M059J (cell line): ENCODE data around the gene EPHB3. TPM values are rescaled to one million over a fixed set of nuclear protein-coding genes. Genes with fewer than 3 reads are reported as not detected.

Experiments used
- DNase-seq: peaks from one replicate; pipeline ENCODE4 v3.0.0-alpha.2; 2012; ENCODE audit warnings: low read depth
- total RNA-seq: library from RNA; depleted of rRNA; stranded (reverse); fragments of >200 nt; shearing (Covaris generic); gene quantifications from 2 replicates; pipeline ENCODE4 v1.2.3, GENCODE V29; 2014

Gene EPHB3
- total RNA-seq, 1 experiment from 2014 or later, result 1.2 TPM

DNA sequence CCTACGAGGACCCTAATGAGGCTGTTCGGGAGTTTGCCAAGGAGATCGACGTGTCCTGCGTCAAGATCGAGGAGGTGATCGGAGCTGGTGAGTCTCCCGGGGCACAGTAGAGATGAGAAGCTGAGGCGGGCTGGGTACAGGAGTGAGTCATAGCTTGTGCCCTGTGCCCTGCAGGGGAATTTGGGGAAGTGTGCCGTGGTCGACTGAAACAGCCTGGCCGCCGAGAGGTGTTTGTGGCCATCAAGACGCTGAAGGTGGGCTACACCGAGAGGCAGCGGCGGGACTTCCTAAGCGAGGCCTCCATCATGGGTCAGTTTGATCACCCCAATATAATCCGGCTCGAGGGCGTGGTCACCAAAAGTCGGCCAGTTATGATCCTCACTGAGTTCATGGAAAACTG is 17.9 kb downstream of the EPHB3 start:
- no peak for DNase-seq

DNA sequence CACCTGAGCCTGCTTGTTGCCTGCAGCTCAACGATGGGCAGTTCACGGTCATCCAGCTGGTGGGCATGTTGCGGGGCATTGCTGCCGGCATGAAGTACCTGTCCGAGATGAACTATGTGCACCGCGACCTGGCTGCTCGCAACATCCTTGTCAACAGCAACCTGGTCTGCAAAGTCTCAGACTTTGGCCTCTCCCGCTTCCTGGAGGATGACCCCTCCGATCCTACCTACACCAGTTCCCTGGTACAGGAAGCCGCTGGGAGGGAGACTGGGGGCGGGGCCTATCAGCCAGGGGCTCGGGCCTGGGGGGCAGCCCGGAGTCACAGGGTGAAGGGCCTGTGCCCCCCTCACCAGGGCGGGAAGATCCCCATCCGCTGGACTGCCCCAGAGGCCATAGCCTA is 18.8 kb downstream of the EPHB3 start:
- DNase-seq, result no peak

DNA sequence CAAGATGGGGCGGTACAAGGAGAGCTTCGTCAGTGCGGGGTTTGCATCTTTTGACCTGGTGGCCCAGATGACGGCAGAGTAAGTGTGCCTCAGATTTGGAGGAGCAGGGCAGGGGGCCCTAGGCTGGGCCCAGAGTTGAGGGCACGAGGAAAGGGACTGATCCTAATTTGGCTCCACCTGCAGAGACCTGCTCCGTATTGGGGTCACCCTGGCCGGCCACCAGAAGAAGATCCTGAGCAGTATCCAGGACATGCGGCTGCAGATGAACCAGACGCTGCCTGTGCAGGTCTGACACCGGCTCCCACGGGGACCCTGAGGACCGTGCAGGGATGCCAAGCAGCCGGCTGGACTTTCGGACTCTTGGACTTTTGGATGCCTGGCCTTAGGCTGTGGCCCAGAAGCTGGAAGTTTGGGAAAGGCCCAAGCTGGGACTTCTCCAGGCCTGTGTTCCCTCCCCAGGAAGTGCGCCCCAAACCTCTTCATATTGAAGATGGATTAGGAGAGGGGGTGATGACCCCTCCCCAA is 19.8 kb downstream of the EPHB3 start:
- DNase-seq, result no peak

DNA sequence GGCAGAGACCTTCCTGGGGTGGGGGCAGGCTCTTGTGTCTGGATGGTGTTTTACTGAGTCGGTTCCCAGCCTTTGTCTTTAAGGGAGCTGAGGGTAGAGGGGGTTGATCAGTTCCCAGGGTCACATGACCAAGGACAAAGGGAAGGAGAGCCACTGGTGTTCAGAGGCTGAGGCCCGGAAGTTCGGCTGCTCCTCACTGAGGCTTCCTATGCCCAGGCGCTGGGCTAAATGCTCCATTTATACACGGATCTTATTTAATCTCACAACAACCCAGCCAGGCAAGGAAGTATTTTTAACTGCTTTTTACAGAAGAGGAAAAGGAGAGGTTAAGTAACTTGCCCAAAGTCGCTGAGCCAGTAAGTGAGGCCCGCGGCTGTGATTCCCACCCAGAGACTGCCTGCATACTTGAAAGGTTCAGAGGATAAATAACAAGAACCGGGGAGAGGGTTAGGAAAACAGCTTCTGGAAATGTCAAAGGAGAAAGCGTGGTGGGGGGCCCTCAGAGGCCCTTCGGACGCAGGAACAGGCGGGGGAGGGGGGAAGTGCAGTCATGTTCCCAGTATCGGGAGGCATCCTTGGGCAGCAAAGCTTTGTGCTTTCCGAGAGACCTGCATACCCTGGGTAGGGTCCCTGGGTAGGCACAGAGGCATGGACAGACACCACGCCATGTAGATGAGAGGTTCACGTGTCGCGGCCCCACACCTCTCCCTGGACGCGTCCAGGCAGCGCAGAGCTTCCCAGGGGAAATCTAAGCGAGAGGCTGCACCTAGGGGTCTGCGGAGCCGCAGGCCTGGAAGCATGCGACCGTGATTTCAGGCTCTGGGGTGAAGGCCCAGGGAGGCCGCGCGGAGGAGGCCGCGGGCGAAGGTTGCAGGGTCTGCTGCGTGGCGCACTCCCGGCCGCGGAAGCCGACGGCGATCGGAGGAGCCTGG is 21.3 kb downstream of the EPHB3 start:
- no peak for DNase-seq

DNA sequence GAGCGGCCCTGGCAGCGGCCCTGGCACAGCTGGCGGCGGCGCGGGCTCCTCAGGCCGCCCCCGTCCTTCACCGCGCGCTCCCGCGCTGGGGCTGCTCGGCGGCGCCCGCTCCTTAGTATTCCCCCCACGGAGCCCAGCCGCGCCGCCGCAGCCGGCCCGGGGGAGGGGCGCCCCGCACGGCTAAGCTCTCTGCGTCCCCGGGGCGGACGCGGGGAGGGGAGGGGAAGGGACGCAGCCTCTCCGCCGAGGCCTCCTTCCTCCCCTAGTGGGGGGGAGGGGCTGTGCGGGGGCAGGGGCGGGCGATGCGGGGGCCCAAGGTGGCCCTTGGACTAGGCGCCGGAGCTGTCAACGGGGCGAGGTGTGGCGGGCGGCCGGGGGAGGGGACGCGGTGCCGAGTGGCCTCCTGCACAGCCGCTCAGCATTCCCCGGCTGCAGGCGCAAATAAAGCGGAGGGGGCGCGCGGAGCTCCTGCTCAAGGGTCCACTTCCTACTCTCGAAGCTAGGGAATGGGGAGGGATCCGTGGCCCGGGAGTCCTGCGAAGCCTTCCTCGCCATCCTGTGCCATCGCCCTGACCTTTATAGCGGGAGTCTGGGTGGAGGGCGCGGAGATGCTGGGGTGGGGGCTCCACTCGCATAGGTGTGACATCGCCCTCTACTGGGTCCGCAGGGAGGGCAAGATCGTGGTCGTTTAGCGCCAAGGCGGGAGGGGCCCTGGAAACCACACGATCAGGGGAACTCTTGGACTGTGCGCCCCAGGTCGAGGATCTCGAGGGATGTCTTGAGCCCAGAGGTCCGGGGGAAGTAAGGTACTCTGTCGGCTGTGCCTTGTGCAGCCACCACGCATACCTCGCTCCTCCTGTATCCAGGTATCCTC is 22.2 kb downstream of the EPHB3 start:
- DNase-seq, result no peak

DNA sequence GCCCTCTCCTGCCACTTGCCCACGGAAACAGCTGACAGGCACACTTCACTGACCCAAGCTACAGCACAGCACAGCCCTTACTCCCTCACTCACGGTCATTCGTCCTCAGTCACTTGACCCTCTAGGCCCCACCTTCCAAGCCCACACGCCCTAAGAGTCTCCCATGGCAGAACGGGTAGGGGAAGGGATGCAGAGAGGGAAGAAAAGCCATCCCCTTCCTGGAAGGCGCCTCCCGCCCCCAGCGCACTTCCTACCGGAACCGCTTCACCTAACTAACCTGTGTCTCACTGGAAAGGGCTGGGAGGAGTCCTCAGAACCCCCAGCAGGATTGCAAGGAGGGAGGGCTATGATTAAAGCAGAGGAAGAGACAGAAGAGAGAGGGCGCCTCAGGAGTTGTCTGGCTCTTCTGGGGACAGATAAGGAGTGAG is 22.9 kb downstream of the EPHB3 start:
- no peak for DNase-seq

DNA sequence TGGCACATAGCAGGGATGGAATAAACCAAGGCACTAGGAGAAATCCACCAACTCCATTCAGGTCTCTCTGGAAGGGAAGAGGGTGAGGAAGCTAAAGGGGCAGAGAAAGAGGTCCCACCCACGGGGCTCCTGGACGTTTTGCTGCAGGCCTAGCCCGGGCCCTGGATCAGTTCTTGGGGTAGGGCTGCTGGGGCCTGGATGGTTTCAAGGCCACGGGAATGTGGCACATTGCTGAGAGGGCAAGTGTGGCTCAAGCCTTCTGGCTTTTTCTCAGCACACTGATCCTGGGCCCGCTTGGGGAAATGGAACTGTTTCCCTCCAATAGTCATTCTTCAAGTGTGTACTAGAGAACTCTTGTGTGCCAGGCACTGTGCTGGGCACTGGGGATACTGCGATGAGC is 24.0 kb downstream of the EPHB3 start:
- no peak for DNase-seq

DNA sequence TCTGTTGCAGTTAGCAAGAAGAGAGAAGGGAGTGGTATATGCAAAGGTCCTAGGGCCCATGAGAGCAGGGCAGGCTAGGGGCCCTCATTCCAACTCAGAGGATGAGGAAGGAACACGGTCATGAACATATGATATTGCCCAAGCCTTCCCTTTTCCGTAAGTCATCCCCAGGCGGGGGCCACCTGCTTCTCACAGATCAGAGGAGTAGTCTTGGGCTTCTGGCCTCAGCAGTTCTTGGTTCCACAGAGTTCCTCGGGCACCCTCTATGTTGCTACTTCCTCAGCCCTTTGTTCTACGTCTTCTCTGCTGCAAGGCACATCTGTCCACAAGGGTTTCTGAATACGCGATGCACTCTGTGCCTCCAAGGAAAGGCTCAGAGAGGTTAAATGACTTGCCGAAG is 25.3 kb downstream of the EPHB3 start:
- no peak for DNase-seq

DNA sequence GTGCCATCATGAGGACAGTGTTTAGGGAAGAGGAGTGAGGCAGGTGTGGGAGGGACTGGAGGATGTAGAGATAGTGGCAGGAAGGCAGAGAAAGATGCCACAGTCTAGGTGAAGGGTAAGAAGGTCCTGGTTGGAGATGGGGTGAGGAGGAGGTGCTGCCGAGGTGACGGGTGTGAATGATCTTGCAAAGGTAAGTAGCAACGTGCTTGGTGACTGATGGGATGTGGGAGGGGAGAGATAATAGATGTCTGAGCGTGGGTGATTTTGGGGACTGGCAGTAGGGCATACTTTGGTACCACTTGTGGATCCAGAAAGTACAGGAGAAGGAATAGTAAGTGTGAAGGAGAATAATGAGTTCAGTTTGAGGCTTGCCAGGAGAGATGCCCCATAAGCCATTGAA is 27.2 kb downstream of the EPHB3 start:
- DNase-seq, result no peak

DNA sequence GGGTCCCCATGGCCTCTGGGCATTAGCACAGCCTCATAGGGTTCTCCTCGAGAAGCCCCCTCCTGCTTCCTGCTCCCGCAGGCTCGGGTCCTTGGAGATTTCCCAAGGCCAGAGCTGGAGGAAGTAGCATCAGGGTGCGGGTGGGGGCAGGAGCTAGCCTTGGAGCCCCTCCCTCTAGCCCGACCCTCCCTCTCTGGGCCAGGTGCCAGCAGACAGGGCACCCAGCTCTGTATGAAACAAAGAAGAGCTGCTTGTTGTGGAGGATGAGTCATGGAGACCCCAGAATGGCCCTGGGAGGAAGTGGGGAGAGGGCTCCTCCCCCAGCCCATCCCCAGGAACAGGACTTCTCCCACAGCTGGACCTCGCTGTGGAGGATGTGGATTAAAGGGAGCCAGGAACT is 29.2 kb downstream of the EPHB3 start:
- DNase-seq, result no peak

DNA sequence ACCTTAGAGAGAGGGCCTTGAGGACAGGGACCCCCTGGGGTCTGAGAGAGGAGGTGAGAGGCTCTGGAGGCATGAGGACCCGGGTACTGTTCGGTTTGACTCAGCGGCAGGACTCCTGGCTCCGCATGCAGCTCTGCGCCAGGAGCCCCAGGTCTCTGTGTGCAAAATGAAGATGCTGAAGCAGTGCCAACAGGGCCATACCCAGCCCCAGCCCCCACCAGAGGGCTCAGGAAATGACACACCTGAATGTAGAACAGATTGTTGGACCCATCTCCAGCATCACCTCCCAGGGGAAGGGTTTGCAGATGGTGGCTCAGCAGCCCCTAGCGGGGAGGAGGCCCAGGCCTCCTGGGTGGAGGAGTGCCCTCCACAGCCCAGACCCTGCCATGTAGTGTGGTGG is 30.2 kb downstream of the EPHB3 start:
- no peak for DNase-seq

DNA sequence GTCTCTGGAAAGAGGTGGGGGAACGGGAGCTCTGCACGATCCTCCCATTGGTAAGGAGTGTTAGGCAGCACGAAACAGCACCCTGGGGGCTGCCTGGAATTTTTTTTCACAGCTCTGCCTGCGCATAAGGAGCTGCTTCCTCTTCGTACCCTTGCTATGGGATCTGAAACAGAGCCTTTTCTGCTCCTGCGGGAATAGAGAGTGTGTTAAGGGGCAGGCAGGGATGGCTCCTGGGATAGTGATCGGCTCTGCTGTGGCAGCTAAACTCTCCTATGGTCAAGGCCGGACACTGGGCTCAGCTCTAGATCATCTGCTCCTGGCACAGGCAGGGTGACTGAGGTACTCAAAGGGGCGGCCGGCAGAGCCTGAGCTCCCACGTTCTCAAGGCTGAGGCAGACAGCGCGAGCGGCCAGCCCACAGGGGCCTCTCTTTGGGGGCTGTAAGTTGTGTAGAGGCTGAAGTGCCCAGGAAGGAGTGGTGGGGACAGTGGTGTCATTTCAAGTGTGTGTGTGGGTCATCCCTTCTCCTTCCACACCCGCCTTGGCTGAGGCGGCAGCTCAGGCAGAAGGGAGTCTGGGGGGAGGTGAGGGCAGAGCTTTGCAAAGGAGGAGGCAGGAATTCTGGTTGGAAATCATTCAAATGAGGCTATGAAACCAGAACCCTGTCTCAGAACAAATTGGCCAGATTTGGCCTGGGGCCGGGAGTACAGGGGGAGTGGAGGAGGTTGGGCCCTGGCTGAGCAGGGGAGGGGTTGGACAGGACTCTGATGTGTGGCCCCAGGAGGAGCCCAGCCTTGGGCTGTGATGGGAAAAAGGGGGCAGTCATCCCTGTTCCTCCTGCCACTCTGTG is 31.0 kb downstream of the EPHB3 start:
- DNase-seq, result no peak

DNA sequence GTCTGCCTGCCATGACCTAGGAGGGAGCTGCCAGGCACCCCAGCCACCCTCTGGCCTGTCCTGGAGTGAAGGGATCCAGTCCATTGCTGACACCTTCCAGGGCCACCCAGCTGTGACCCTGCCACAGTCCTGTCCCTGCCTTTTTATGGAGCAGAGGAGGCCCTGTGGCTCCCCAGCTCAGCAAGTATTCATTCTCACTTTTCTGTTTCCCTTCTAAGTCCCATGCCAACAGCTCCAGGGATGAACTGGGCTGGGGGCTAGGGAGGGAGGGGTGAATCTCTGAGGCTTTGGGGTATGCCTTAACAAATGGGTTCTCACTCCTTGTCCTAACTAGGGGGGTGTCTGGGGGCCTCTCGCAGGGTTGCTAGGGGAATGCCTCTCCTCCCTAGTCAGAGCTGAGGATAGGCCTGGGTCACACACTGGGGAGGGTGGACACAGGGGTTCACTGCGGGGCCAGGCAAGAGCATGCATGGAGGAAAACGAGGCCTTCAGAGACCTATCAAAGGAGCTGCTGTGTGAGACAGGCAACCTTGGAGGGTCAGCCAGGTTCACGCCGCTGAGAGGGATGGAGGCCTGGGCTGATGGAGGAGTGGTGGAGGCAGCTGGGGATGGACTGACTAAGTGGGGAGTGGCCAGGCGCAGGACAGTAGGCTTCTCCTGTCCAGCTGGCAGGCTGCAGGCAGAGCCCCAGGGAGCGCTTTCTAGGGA is 31.8 kb downstream of the EPHB3 start:
- no peak for DNase-seq

DNA sequence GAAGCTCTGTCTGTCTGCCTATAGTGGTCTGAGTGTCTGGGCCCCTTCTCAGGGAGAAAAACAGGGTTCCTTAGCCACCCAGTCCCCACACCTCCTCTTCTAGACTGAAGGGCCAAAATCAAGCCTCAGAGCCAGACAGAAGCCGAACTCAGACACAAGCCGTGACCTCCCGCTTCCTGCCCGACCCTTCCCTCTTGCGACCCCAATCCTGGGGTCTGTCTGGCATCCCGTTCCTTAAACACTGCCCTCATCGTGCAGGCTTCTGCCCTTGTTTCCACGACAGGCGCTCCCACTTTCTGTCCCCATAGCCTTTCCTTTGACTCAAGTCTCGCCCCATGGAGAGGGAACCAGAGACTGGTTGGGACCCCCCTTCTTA is 32.3 kb downstream of the EPHB3 start:
- no peak for DNase-seq

DNA sequence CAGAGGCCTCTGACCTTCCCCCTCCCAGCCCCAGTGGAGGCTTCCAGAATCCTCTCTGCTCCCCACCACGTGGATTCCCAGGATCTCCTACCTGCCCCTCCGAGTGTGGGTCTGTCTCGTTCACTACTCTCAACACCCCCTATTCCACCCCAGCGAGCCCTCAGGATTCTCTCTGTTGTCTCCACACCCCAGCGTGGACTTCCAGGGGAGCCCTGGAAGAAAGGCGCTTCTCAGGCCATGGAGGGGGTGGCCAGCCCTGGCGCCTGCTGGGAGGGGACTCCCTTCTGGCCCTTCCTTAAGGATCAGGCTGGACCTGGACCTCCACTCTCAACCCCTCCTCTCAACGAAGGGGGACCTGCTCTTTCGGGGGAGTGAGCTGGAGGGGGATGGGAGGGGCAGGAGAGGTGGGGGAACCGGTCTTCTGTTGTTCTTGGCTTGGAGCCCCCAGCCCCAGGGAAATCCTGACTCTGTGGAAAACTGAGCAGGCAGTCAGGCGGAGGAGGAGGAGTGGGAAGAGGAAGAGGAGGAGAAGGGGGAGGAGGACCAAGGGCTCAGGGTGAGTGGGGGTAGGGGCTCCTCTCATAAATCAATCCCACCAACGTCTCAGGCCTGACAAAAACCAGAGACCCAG is 32.9 kb downstream of the EPHB3 start:
- no peak for DNase-seq

DNA sequence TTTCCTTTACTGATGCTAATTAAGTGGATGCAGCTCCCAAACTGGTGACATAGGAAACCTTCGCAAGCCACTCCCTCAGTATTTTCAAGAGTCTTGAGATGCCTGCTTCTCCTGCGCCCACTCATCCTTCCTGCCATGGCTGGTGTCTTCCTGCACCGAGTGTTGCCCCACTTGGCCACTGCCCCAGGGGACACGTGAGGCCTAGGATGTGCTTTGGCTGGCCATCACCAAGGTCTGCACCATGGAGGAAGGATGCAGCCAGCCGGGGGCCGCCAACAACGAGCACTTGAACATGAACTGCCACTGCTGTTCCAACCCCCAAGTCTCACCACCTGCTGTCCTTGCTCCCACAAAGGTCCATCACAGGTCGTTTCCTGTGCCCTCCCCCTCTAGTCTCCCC is 34.1 kb downstream of the EPHB3 start:
- no peak for DNase-seq

DNA sequence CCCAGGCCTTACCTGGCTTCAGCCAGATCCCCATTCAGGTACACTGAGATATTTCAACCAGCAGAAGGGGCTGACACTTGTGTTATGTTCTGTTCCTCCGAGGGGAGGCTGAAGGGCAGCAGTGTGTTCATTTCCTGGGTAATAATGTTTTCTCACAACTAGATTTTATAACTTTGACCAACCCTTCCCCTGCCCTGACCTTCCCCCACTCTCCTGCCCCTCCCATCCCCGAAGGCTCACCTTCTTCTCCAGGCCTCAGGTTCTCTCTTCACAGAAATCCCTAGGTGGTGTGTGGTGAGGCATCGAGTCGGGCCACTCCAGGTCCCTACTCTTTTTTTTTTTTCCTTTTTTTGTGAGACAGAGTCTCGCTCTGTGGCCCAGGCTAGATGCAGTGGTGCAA is 34.6 kb downstream of the EPHB3 start:
- DNase-seq, result no peak

DNA sequence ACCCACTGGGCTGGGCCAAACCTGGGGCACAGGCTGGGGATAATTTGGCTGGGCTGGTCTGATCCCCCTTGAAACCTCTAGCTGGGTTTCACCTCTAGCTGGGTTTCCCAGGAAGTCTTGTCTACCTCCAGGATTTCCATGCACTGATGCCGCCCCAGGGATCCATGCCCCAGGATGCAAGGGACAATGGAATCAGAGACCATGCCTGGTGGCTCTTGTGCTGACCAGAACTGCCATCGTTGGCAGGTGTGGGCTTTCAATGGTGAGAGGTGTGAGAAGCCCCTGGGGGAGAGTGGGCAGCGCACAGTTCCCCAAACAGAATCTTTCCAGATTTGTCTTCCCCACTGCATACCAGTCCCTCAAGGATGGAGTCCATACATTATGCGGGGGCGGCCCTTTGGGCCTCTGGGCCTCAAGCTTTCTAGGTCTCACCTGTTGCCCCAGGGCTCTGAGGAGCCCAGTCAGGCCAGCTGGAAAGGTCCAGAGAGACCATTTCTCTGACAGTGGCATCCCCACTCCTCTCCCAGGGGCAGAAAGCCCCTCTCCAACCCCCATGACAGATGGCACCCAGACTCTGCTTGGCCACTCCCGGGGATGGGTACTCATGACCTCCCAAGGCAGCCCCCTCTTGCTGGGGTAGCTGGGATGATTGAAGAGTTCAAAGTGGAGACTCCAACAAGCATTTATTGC is 35.4 kb downstream of the EPHB3 start:
- no peak for DNase-seq

DNA sequence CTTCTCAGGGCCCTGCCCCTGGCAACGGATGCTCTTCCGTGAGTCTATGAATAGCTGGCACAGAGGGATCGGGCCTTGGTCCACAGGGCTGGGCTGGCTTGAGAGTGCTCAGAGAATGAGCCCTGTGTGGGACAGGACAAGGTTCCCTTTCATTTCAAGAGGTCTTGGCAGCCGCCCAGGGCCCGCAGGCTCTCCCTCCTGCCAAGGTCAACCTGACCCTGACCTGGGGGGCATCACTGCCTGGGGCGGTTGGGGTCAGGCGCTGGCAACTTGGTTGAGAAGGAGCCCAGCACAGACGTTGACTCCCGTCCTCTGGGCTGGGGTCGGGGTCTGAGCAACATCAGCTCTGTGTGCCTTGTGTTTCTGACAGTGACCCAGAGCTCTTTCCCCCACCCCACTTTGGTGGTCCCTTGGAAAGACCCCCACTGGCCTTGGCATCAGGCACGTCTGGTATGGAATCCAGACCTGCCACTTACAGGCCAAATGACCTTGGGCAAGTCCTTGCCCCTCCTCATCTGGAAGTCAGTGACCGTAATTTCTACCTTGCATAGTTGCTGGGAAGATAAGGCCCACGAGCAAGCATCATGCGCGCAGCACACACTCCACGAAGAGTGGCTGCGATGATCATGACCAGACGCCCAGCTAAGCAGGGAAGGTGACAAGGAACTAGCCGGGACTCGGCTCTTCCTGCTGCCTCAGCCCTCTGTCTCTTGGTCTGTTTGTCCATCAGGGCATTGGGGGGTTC is 36.4 kb downstream of the EPHB3 start:
- DNase-seq, result no peak
